Putamen (tissue), 1 donor: ENCODE results near the gene MAST4.

Experiments
- DNase-seq: peaks from one replicate; pipeline ENCODE4 v3.0.0-alpha.2; 2016; ENCODE audit warnings: low spot score

MAST4 gene

GRCh38 chr5:66875315-66875714 is 279.1 kb downstream of the MAST4 start:
- DNase-seq, result no peak

GRCh38 chr5:66876266-66876807 is 280.1 kb downstream of the MAST4 start:
- no peak for DNase-seq

GRCh38 chr5:66877843-66878242 is 281.6 kb downstream of the MAST4 start:
- DNase-seq, result no peak

- DNase-seq, result no peak
Observed at GRCh38 chr5:66880401-66880800, 284.2 kb downstream of the MAST4 start.

- no peak for DNase-seq
Observed at GRCh38 chr5:66881480-66882161, 285.4 kb downstream of the MAST4 start.

- DNase-seq, result no peak
Observed at GRCh38 chr5:66882606-66883227, 286.5 kb downstream of the MAST4 start.

- DNase-seq, result no peak
Observed at GRCh38 chr5:66884564-66885243, 288.5 kb downstream of the MAST4 start.

- no peak for DNase-seq
Observed at GRCh38 chr5:66886941-66887340, 290.7 kb downstream of the MAST4 start.

- no peak for DNase-seq
Observed at GRCh38 chr5:66888613-66889012, 292.4 kb downstream of the MAST4 start.

GRCh38 chr5:66889056-66889455 is 292.9 kb downstream of the MAST4 start:
- no peak for DNase-seq

- no peak for DNase-seq
Observed at GRCh38 chr5:66889524-66889923, 293.3 kb downstream of the MAST4 start.

GRCh38 chr5:66891184-66891925 is 295.2 kb downstream of the MAST4 start:
- DNase-seq, result no peak

GRCh38 chr5:66892716-66893115 is 296.5 kb downstream of the MAST4 start:
- no peak for DNase-seq

- no peak for DNase-seq
Observed at GRCh38 chr5:66894480-66895240, 298.5 kb downstream of the MAST4 start.

- DNase-seq, result no peak
Observed at GRCh38 chr5:66896171-66896570, 300.0 kb downstream of the MAST4 start.

GRCh38 chr5:66897356-66897755 is 301.2 kb downstream of the MAST4 start:
- no peak for DNase-seq

GRCh38 chr5:66898241-66898995 is 302.2 kb downstream of the MAST4 start:
- no peak for DNase-seq

GRCh38 chr5:66903218-66903617 is 307.0 kb downstream of the MAST4 start:
- no peak for DNase-seq

- no peak for DNase-seq
Observed at GRCh38 chr5:66903709-66904108, 307.5 kb downstream of the MAST4 start.

GRCh38 chr5:66904189-66904588 is 308.0 kb downstream of the MAST4 start:
- no peak for DNase-seq

- no peak for DNase-seq
Observed at GRCh38 chr5:66906021-66906420, 309.8 kb downstream of the MAST4 start.
